ENCODE results near the gene NEMP1. TPM values are rescaled to one million over a fixed set of nuclear protein-coding genes. Genes with fewer than 3 reads are reported as not detected.
"Not testable (repeated sequence)": the region's sequence is repeated elsewhere in the genome, so short reads cannot be mapped to it uniquely, and the experiment has no call there.

The NEMP1 gene
- total RNA-seq (10 to 100 TPM; 27.8 to 29.5 TPM), polyA plus RNA-seq (1 to 10 TPM; 2.6 to 5.5 (median 4.1) TPM), total RNA-seq (39.3 to 81.4 (median 57.3) reads per million in 6 experiments)

GRCh38 chr12:57078519-57079404 is at the start of gene NEMP1:
NEMP1 (minus strand) TSS chr12:57078791; CDS start chr12:57078745, 46 bp downstream.
- Mint-ChIP-seq H3K27me3 (no peaks in the 10 kb centered on the region), H3K27ac (peak within 1 kb of the TSS; percentile 89 to 97 (median 92)), H3K36me3 (peaks cover 0 to 2% (median 0%) of the 10 kb centered on the region in 3 donors), H3K9me3 (no peaks in the 10 kb centered on the region), H3K4me1 (peaks cover 3 to 36% (median 19%) of the 10 kb centered on the region in 4 donors), H3K4me3 (peak within 1 kb of the TSS; percentile 92 to 99 (median 94))
- POLR2A ChIA-PET, result interaction anchor here (0.6 to 8.5 kb wide), 12 partner anchors 10 to 391 kb away, joined by 3 to 150 read pairs (median 6); partner anchors contain the start of genes LRP1, NAB2, NACA and PTGES3
- DNase-seq (peak; percentile 81 to 99 (median 96)), ATAC-seq (peak; percentile 93 to 94)

- peak; percentile 57 to 76 for ATAC-seq
- Mint-ChIP-seq H3K4me1 (peaks cover 16 to 25% (median 17%) of the 10 kb centered on the region in 4 donors), H3K27me3 (peaks cover 0 to 8% (median 0%) of the 10 kb centered on the region in 5 donors)
Observed at GRCh38 chr12:57127726-57128518, 49.3 kb upstream of the NEMP1 start, which contains the start of gene LRP1. LRP1 (plus strand) TSS chr12:57128483; CDS start chr12:57128965, 482 bp downstream.

GRCh38 chr12:57127101-57127725 is 48.6 kb upstream of the NEMP1 start:
- Mint-ChIP-seq H3K36me3 (no peaks in the 10 kb centered on the region), H3K9me3 (no peaks in the 10 kb centered on the region), H3K4me3 (peak overlapping the region; percentile 81 to 95 (median 88)), H3K27ac (peak overlapping the region in 9 of 10 donors; percentile 26 to 85 (median 66)), H3K4me1 (peaks cover 14 to 19% (median 17%) of the 10 kb centered on the region in 4 donors), H3K27me3 (peaks cover 0 to 8% (median 0%) of the 10 kb centered on the region in 5 donors)
- peak; percentile 38 to 43 for ATAC-seq
- peak in 9 of 10 donors; percentile 16 to 82 (median 42) for DNase-seq
- POLR2A ChIA-PET, result interaction anchor here (0.5 to 1.6 kb wide), 7 partner anchors 33 to 1393 kb away, joined by 3 to 7 read pairs (median 4); partner anchors contain the start of gene NEMP1

More at GRCh38 chr12:57127726-57128518, 49.3 kb upstream of the NEMP1 start, which contains the start of gene LRP1:
- DNase-seq, result peak; percentile 57 to 88 (median 76)
- POLR2A ChIA-PET, result interaction anchor here (0.5 to 2.5 kb wide), 12 partner anchors 16 to 1394 kb away, joined by 3 to 13 read pairs (median 4); partner anchors contain the start of genes NEMP1 and STAT6
- Mint-ChIP-seq H3K27ac (peak within 1 kb of the TSS; percentile 26 to 92 (median 75)), H3K4me3 (peak within 1 kb of the TSS; percentile 82 to 95 (median 88)), H3K36me3 (no peaks in the 10 kb centered on the region), H3K9me3 (no peaks in the 10 kb centered on the region)

- POLR2A ChIA-PET, result interaction anchor here (1.2 to 1.4 kb wide), 3 partner anchors 14 to 79 kb away, joined by 3 to 5 read pairs (median 4); no protein-coding TSS in a partner anchor
- DNase-seq, result peak in 1 of 10 donors; percentile 34
- Mint-ChIP-seq H3K27me3 (peaks cover 0 to 8% (median 0%) of the 10 kb centered on the region in 5 donors), H3K4me3 (peak overlapping the region; percentile 19 to 95 (median 70)), H3K36me3 (no peaks in the 10 kb centered on the region), H3K27ac (peak overlapping the region in 3 of 10 donors; percentile 24 to 85 (median 62)), H3K9me3 (no peaks in the 10 kb centered on the region), H3K4me1 (peaks cover 11 to 18% (median 17%) of the 10 kb centered on the region in 4 donors)
- ATAC-seq, result no peak
Observed at GRCh38 chr12:57126561-57126960, 48.0 kb upstream of the NEMP1 start.

GRCh38 chr12:57126061-57126460 is 47.5 kb upstream of the NEMP1 start:
- peaks cover 0 to 8% (median 0%) of the 10 kb centered on the region in 5 donors for H3K27me3 Mint-ChIP-seq
- peak overlapping the region in 2 of 10 donors; percentile 22 to 28 for H3K4me3 Mint-ChIP-seq
- no peaks in the 10 kb centered on the region for H3K9me3 Mint-ChIP-seq
- no peak for ATAC-seq
- POLR2A ChIA-PET, result interaction anchor here (1.4 kb wide), 1 partner anchor 14 kb away, joined by 5 read pairs; no protein-coding TSS in a partner anchor
- peak overlapping the region in 1 of 10 donors; percentile 77 for H3K27ac Mint-ChIP-seq
- H3K4me1 Mint-ChIP-seq, result peaks cover 10 to 18% (median 15%) of the 10 kb centered on the region in 4 donors
- DNase-seq, result peak in 1 of 10 donors; percentile 22
- no peaks in the 10 kb centered on the region for H3K36me3 Mint-ChIP-seq

GRCh38 chr12:57124261-57124877 is 45.8 kb upstream of the NEMP1 start:
- peak overlapping the region in 3 of 10 donors; percentile 14 to 46 (median 17) for H3K27ac Mint-ChIP-seq

GRCh38 chr12:57123813-57124212 is 45.2 kb upstream of the NEMP1 start:
- DNase-seq, result peak in 1 of 10 donors; percentile 0
- POLR2A ChIA-PET, result interaction anchor here (0.5 to 1.8 kb wide), 5 partner anchors 12 to 389 kb away, joined by 3 to 11 read pairs (median 4); partner anchors contain the start of gene STAT6
- no peaks in the 10 kb centered on the region for H3K9me3 Mint-ChIP-seq

More at GRCh38 chr12:57124261-57124877, 45.8 kb upstream of the NEMP1 start:
- POLR2A ChIA-PET, result interaction anchor here (0.5 to 1.8 kb wide), 6 partner anchors 12 to 389 kb away, joined by 3 to 11 read pairs (median 4); partner anchors contain the start of gene STAT6
- peak overlapping the region in 1 of 10 donors; percentile 5 for H3K4me3 Mint-ChIP-seq
- peaks cover 8 to 17% (median 12%) of the 10 kb centered on the region in 4 donors for H3K4me1 Mint-ChIP-seq
- H3K9me3 Mint-ChIP-seq, result no peaks in the 10 kb centered on the region
- DNase-seq, result peak; percentile 53 to 89 (median 76)
- peak; percentile 52 to 67 for ATAC-seq
- H3K27me3 Mint-ChIP-seq, result peaks cover 0 to 8% (median 0%) of the 10 kb centered on the region in 5 donors
- H3K36me3 Mint-ChIP-seq, result no peaks in the 10 kb centered on the region

GRCh38 chr12:57120718-57121117 is 42.1 kb upstream of the NEMP1 start:
- peaks cover 4 to 16% (median 7%) of the 10 kb centered on the region in 4 donors for H3K4me1 Mint-ChIP-seq
- H3K27me3 Mint-ChIP-seq, POLR2A ChIA-PET, H3K4me3 Mint-ChIP-seq, H3K27ac Mint-ChIP-seq, ATAC-seq, H3K9me3 Mint-ChIP-seq, H3K36me3 Mint-ChIP-seq: not testable (repeated sequence)
- DNase-seq, result peak in 1 of 10 donors; percentile 57

More at GRCh38 chr12:57123813-57124212, 45.2 kb upstream of the NEMP1 start:
- no peak overlapping the region for H3K4me3 Mint-ChIP-seq
- H3K27ac Mint-ChIP-seq, result peak overlapping the region in 2 of 10 donors; percentile 17 to 46
- peaks cover 8 to 17% (median 15%) of the 10 kb centered on the region in 4 donors for H3K4me1 Mint-ChIP-seq
- no peak for ATAC-seq
- no peaks in the 10 kb centered on the region for H3K36me3 Mint-ChIP-seq
- peaks cover 0 to 8% (median 0%) of the 10 kb centered on the region in 5 donors for H3K27me3 Mint-ChIP-seq

- no peak for ATAC-seq
- no peak overlapping the region for H3K27ac Mint-ChIP-seq
- peaks cover 0 to 4% (median 0%) of the 10 kb centered on the region in 5 donors for H3K27me3 Mint-ChIP-seq
- POLR2A ChIA-PET, result no interaction called here
- H3K4me1 Mint-ChIP-seq, result peaks cover 4 to 16% (median 5%) of the 10 kb centered on the region in 4 donors
- no peak overlapping the region for H3K4me3 Mint-ChIP-seq
- H3K9me3 Mint-ChIP-seq, result no peaks in the 10 kb centered on the region
- H3K36me3 Mint-ChIP-seq, result no peaks in the 10 kb centered on the region
- DNase-seq, result peak in 1 of 10 donors; percentile 8
Observed at GRCh38 chr12:57119294-57120085, 40.9 kb upstream of the NEMP1 start.

GRCh38 chr12:57118711-57119271 is 40.2 kb upstream of the NEMP1 start:
- POLR2A ChIA-PET, result no interaction called here
- H3K27ac Mint-ChIP-seq, result no peak overlapping the region
- peak in 1 of 10 donors; percentile 8 for DNase-seq
- H3K4me3 Mint-ChIP-seq, result no peak overlapping the region
- H3K27me3 Mint-ChIP-seq, result no peaks in the 10 kb centered on the region
- no peak for ATAC-seq
- no peaks in the 10 kb centered on the region for H3K36me3 Mint-ChIP-seq
- H3K9me3 Mint-ChIP-seq, result no peaks in the 10 kb centered on the region
- peaks cover 0 to 13% (median 0%) of the 10 kb centered on the region in 4 donors for H3K4me1 Mint-ChIP-seq

All from naive thymus-derived CD8-positive, alpha-beta T cell (primary cell).